PC-9 (cell line): ENCODE results near the gene PDE11A. TPM values are rescaled to one million over a fixed set of nuclear protein-coding genes. Genes with fewer than 3 reads are reported as not detected.

Experiments
- BruUV-seq: library from RNA; stranded (reverse); fragments of 400-500 nt; replicated peaks from 2 replicates; lab custom pipeline; 2021; lab: Mats Ljungman, UMichigan
- CTCF ChIA-PET: fragments of 300-600 bp; sonication (Branson Sonifier 250); formaldehyde crosslinking; loops from one replicate; lab custom pipeline; 2022; ENCODE audit warnings: antibody characterized with exemption; lab: Charles Lee
- POLR2A ChIA-PET: fragments of 300-600 bp; sonication (Branson Sonifier 250); formaldehyde crosslinking; loops from one replicate; lab custom pipeline; 2022; ENCODE audit warnings: antibody characterized with exemption; ENCODE audit not compliant: unreplicated experiment; lab: Charles Lee
- DNase-seq, 2 experiments: peaks; one replicate each; pipeline versions ENCODE4 v3.0.0 to v3.0.0-alpha.2; 2015 to 2022; ENCODE audit warnings: mixed read lengths in 1 of 2
- H2AFZ ChIP-seq: fragments of 200-600 bp; sonication (generic); 2 replicates; pipeline ENCODE4 v1.8.1; 2017; ENCODE audit warnings: antibody characterized with exemption
- H3F3A ChIP-seq: fragments of 200-600 bp; sonication (generic); 2 replicates; pipeline ENCODE4 v1.8.1; 2017; ENCODE audit warnings: antibody characterized with exemption, mild to moderate bottlenecking, low read depth; ENCODE audit not compliant: insufficient read depth
- H3K27ac ChIP-seq: fragments of 200-600 bp; sonication (generic); 2 replicates; pipeline ENCODE4 v1.6.1; 2016; ENCODE audit warnings: mixed run types
- H3K27me3 ChIP-seq: fragments of 200-600 bp; sonication (generic); 2 replicates; pipeline ENCODE4 v1.6.1; 2016; ENCODE audit warnings: low read depth, mixed run types; ENCODE audit not compliant: insufficient read depth
- H3K36me3 ChIP-seq: fragments of 200-600 bp; sonication (generic); 2 replicates; pipeline ENCODE4 v1.6.1; 2016; ENCODE audit warnings: low read depth, mixed run types
- H3K4me1 ChIP-seq: fragments of 200-600 bp; sonication (generic); replicated peaks from 2 replicates; pipeline ENCODE4 v1.6.1; 2016; ENCODE audit warnings: mixed run types; ENCODE audit not compliant: insufficient read depth
- H3K4me2 ChIP-seq: fragments of 200-600 bp; sonication (generic); 2 replicates; pipeline ENCODE4 v1.6.1; 2017; ENCODE audit warnings: mixed run types
- H3K4me3 ChIP-seq: fragments of 200-600 bp; sonication (generic); 2 replicates; pipeline ENCODE4 v1.6.1; 2016; ENCODE audit warnings: mixed run types
- H3K79me2 ChIP-seq: fragments of 200-600 bp; sonication (generic); 2 replicates; pipeline ENCODE4 v1.6.1; 2017; ENCODE audit warnings: low read depth, mixed run types
- H3K9me2 ChIP-seq: fragments of 200-600 bp; sonication (generic); 2 replicates; pipeline ENCODE4 v1.8.1; 2017; ENCODE audit warnings: mild to moderate bottlenecking; ENCODE audit not compliant: insufficient read depth
- H3K9me3 ChIP-seq: fragments of 200-600 bp; sonication (generic); 2 replicates; pipeline ENCODE4 v1.8.1; 2016; ENCODE audit warnings: low read depth; ENCODE audit not compliant: insufficient read depth
- H4K20me1 ChIP-seq: fragments of 200-600 bp; sonication (generic); 2 replicates; pipeline ENCODE4 v1.8.1; 2017; ENCODE audit not compliant: insufficient read depth
- EZH2 ChIP-seq: fragments of 200-600 bp; sonication (generic); IDR thresholded peaks from 2 replicates; pipeline ENCODE4 v1.8.0; 2017; ENCODE audit warnings: antibody characterized with exemption, low read depth
- intact Hi-C: fragments of 100-400 bp; cut with micrococcal nuclease; formaldehyde crosslinking; loops from one replicate; pipeline ENCODE4 v1.10.0; 2022; ENCODE audit not compliant: unreplicated experiment
- total RNA-seq: library from RNA; stranded (reverse); gene quantifications from 2 replicates; pipeline ENCODE4 v1.2.3, GENCODE V29; 2021
- TF ChIP-seq, protein P1 (sequence below): fragments of 200-600 bp; sonication (generic); conservative IDR thresholded peaks from 2 replicates; pipeline ENCODE4 v1.6.1; 2017; ENCODE audit warnings: mixed run types, antibody characterized with exemption, mild to moderate bottlenecking, moderate library complexity

PDE11A gene
- total RNA-seq, 1 experiment from 2014 or later: 1.4 TPM

DNA sequence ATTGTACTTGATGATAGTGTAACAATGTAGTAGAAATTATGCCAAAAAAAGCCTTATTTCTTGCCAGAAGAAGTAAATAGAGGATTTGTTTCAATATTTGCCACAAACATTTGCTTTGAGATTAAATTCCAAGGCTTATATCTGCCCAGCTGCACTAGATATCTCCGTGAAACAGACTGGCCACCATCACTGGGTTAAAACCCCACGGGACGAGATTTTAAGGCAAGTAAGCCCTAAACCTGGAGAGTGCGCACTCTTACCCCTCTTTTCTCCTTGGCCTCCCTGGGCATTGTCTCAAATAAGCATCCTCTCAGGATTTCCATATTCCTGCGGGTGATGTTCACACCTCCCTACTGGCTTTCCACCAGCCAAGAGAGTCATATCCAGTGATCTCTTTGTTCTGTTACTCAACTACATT is 345.6 kb downstream of the PDE11A start:
- TF ChIP-seq, protein P1, sequence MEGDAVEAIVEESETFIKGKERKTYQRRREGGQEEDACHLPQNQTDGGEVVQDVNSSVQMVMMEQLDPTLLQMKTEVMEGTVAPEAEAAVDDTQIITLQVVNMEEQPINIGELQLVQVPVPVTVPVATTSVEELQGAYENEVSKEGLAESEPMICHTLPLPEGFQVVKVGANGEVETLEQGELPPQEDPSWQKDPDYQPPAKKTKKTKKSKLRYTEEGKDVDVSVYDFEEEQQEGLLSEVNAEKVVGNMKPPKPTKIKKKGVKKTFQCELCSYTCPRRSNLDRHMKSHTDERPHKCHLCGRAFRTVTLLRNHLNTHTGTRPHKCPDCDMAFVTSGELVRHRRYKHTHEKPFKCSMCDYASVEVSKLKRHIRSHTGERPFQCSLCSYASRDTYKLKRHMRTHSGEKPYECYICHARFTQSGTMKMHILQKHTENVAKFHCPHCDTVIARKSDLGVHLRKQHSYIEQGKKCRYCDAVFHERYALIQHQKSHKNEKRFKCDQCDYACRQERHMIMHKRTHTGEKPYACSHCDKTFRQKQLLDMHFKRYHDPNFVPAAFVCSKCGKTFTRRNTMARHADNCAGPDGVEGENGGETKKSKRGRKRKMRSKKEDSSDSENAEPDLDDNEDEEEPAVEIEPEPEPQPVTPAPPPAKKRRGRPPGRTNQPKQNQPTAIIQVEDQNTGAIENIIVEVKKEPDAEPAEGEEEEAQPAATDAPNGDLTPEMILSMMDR: no peak
- H3K9me3 ChIP-seq: no peaks in the 10 kb centered on the region

DNA sequence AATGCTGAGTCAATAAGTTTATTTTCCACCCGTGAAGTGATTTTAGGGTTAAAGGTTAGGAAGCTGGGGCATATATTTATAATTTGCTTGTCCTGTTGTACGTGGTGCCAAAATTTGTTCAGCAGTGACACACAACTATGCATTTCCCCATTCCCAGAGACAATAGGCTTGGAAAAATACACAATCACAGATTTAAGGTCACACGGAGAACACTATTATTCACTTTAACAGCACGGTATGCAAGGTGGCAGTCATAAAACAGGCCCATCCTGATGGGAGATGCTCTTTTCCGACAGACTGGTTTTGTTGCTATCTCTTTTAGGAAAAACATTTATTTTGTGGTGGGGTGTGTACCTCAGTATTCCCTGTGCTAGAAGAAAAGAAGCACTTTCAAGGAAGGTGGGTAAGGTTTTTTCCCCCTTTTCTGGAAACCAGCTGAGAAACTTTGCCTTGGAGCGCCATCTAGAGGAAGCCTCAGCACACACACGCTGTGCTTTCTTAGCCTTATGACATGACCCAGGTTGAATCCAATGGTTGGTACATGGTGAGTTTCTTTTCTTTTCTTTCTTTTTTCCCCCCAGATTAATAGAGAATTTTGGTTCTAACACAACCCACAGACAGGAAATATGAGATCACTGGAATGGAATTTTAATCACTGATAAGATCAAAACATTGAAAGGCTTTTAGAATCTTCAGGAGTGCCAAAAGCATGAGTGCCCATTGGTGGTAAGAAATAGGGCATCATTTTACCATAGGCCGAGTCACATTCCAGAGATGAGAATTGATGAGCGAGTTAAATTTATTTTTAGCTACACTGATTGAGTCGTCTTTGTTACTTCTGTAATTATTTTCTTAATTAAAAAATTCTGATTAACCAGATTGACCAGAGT is 347.9 kb downstream of the PDE11A start:
- TF ChIP-seq, protein P1: peak; percentile 99
- no peak for TF ChIP-seq EZH2
- ChIA-PET POLR2A (no interaction called here), CTCF (interaction anchor here (0.6 to 3.3 kb wide), 3 partner anchors 37 to 560 kb away, joined by 3 to 10 read pairs (median 3); no protein-coding TSS in a partner anchor)
- DNase-seq: peak in 1 of 2 experiments; percentile 61
- Histone ChIP-seq H3K4me3 (no peak overlapping the region), H3F3A (no peaks in the 10 kb centered on the region), H3K36me3 (no peaks in the 10 kb centered on the region), H4K20me1 (no peaks in the 10 kb centered on the region), H3K4me2 (no peak overlapping the region), H3K9me2 (no peaks in the 10 kb centered on the region), H3K27me3 (no peaks in the 10 kb centered on the region), H3K4me1 (no peaks in the 10 kb centered on the region), H3K79me2 (no peaks in the 10 kb centered on the region), H2AFZ (no peak overlapping the region), H3K27ac (no peak overlapping the region), H3K9me3 (no peaks in the 10 kb centered on the region)
- intact Hi-C loops: loop anchor here (1.0 to 10.0 kb wide), 7 partner anchors 122 to 577 kb away; partner anchors contain the start of gene NFE2L2
- BruUV-seq: no TSS peak

More for the DNA sequence above, 345.6 kb downstream of the PDE11A start:
- Histone ChIP-seq H3K4me2 (no peak overlapping the region), H3K4me1 (no peaks in the 10 kb centered on the region), H3F3A (no peaks in the 10 kb centered on the region), H3K79me2 (no peaks in the 10 kb centered on the region), H3K9me2 (no peaks in the 10 kb centered on the region), H3K27ac (no peak overlapping the region), H3K4me3 (no peak overlapping the region), H3K27me3 (no peaks in the 10 kb centered on the region), H3K36me3 (no peaks in the 10 kb centered on the region), H2AFZ (no peak overlapping the region), H4K20me1 (no peaks in the 10 kb centered on the region)
- DNase-seq: no peak
- intact Hi-C loops: loop anchor here (10.0 kb wide), 1 partner anchor 462 kb away; the partner anchor contains the start of gene NFE2L2
- BruUV-seq: no TSS peak
- ChIA-PET POLR2A (no interaction called here), CTCF (no interaction called here)

DNA sequence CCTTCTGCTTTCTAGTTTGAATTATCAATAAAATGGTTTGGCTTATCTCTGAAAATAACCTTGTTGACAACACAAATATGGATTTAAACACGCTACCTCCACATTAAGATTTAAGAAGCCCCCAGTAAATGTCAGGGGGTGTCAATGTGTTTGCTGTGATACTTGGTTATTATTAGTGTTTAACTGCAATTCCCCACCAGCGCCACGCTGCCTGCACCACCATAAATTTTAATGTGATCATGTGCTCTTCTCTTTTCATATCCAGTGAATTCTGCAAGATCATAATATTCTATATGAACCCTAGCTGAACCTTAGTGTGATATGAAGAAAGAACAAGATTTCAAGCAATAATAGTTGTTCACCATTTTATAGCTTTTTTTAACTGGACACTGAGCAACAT is 349.3 kb downstream of the PDE11A start:
- Histone ChIP-seq H3K9me2 (no peaks in the 10 kb centered on the region), H3K4me2 (no peak overlapping the region), H3F3A (no peaks in the 10 kb centered on the region), H4K20me1 (no peaks in the 10 kb centered on the region), H3K27me3 (no peaks in the 10 kb centered on the region), H2AFZ (no peak overlapping the region), H3K36me3 (no peaks in the 10 kb centered on the region), H3K4me3 (no peak overlapping the region), H3K9me3 (no peaks in the 10 kb centered on the region), H3K79me2 (no peaks in the 10 kb centered on the region), H3K27ac (no peak overlapping the region), H3K4me1 (no peaks in the 10 kb centered on the region)
- intact Hi-C loops: loop anchor here (5.0 to 10.0 kb wide), 3 partner anchors 121 to 576 kb away; partner anchors contain the start of gene NFE2L2
- TF ChIP-seq, protein P1: no peak
- no peak for TF ChIP-seq EZH2
- CTCF ChIA-PET: interaction anchor here (1.2 to 3.3 kb wide), 2 partner anchors 388 to 390 kb away, joined by 3 to 10 read pairs; no protein-coding TSS in a partner anchor
- POLR2A ChIA-PET: no interaction called here
- DNase-seq: no peak
- BruUV-seq: no TSS peak
